ENCODE results near the gene NTM. TPM values are rescaled to one million over a fixed set of nuclear protein-coding genes. Genes with fewer than 3 reads are reported as not detected.

The NTM gene
- total and polyA plus RNA-seq, 2 experiments from 2014 or later = 2.2 to 4.9 TPM

DNA sequence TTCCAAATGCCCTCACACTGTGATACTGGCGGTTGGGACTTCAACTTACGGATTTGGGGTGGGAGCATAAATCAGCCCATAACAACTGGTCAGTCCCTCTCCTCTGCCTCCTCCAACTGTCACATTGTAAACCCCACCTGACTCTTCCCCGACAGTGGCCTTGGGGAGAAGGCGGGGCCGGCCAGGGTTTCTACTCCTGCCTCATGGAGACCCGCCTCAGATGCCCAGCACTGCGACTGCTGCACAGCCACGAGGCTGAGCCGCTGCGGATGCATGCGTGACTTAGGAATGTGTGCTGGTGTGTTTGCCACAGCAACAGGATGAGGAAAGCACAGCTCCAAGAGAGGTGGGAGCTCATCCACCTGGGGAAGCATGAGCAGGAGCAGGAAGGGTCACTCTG, 914.2 kb downstream of the NTM start:
- DNase-seq (ENCODE audit: low spot score) = no peak
- Histone ChIP-seq H3K36me3 (replicated peaks; ENCODE audit: insufficient read depth, low read depth) (no peaks in the 10 kb centered on the region), H2AFZ (no peak overlapping the region), H3K27me3 (no peaks in the 10 kb centered on the region), H4K20me1 (ENCODE audit: insufficient read depth, poor library complexity, severe bottlenecking) (no peaks in the 10 kb centered on the region), H3K4me1 (ENCODE audit: insufficient read depth) (no peaks in the 10 kb centered on the region), H3K27ac (no peak overlapping the region), H3K4me2 (no peak overlapping the region), H3K4me3 (no peak overlapping the region), H3K9me2 (replicated peaks; ENCODE audit: insufficient read depth) (no peaks in the 10 kb centered on the region), H3K9me3 (ENCODE audit: low read depth) (no peaks in the 10 kb centered on the region), H3K79me2 (no peaks in the 10 kb centered on the region)
- 92% methylated on average over 11 of the region's 11 CpGs for WGBS (ENCODE audit: low lambda C conversion rate, missing lambda C conversion rate)
- TF ChIP-seq EZH2 (IDR thresholded peaks at IDR 0.05; ENCODE audit: borderline replicate concordance) = no peak

DNA sequence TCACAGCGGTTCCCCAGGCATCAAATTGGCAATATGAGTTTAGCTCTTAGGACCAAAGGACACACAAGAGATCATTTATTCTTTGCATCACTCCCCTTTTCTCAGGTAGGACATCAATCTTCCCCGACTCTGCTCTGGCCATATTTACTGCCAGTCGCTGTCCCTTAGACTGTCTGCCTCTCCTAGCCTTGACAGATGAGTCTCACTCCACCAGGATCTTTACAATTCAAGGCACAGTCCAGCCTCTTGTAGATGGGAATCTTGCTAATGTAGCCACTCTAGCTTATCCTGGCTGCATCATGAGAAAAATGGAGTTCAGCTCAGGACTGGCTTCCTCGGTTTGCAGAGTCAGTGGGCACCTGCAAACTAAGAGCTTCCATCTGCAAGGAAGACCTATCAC, 915.2 kb downstream of the NTM start:
- H3K27ac ChIP-seq = no peak overlapping the region
- H3K4me3 ChIP-seq = no peak overlapping the region
- H4K20me1 ChIP-seq (ENCODE audit: insufficient read depth, poor library complexity, severe bottlenecking) = no peaks in the 10 kb centered on the region
- H2AFZ ChIP-seq = no peak overlapping the region
- H3K4me2 ChIP-seq = no peak overlapping the region
- DNase-seq (ENCODE audit: low spot score) = no peak
- H3K9me3 ChIP-seq (ENCODE audit: low read depth) = no peaks in the 10 kb centered on the region
- H3K9me2 ChIP-seq (replicated peaks; ENCODE audit: insufficient read depth) = no peaks in the 10 kb centered on the region
- H3K4me1 ChIP-seq (ENCODE audit: insufficient read depth) = no peaks in the 10 kb centered on the region
- 92% methylated on average over 4 of the region's 4 CpGs for WGBS (ENCODE audit: low lambda C conversion rate, missing lambda C conversion rate)
- H3K27me3 ChIP-seq = no peaks in the 10 kb centered on the region
- TF ChIP-seq CTCF (IDR thresholded peaks at IDR 0.05; ENCODE audit: poor library complexity) = no peak
- no peak for TF ChIP-seq EZH2phosphoT487 (IDR thresholded peaks at IDR 0.05; ENCODE audit: low read depth, severe bottlenecking, unreplicated experiment)
- TF ChIP-seq EZH2 (IDR thresholded peaks at IDR 0.05; ENCODE audit: borderline replicate concordance) = no peak
- H3K79me2 ChIP-seq = no peaks in the 10 kb centered on the region
- H3K36me3 ChIP-seq (replicated peaks; ENCODE audit: insufficient read depth, low read depth) = no peaks in the 10 kb centered on the region

GRCh38 chr11:132286106-132286505, 915.7 kb downstream of the NTM start:
- DNase-seq (ENCODE audit: low spot score) = no peak
- no peak overlapping the region for H3K4me3 ChIP-seq
- no peaks in the 10 kb centered on the region for H3K36me3 ChIP-seq (replicated peaks; ENCODE audit: insufficient read depth, low read depth)
- H3K9me2 ChIP-seq (replicated peaks; ENCODE audit: insufficient read depth) = no peaks in the 10 kb centered on the region
- H3K4me2 ChIP-seq = no peak overlapping the region
- H4K20me1 ChIP-seq (ENCODE audit: insufficient read depth, poor library complexity, severe bottlenecking) = no peaks in the 10 kb centered on the region
- H3K27ac ChIP-seq = no peak overlapping the region
- WGBS (ENCODE audit: low lambda C conversion rate, missing lambda C conversion rate) = 88% methylated on average over 3 of the region's 3 CpGs
- no peaks in the 10 kb centered on the region for H3K4me1 ChIP-seq (ENCODE audit: insufficient read depth)
- H2AFZ ChIP-seq = no peak overlapping the region
- no peaks in the 10 kb centered on the region for H3K27me3 ChIP-seq
- no peaks in the 10 kb centered on the region for H3K79me2 ChIP-seq
- H3K9me3 ChIP-seq (ENCODE audit: low read depth) = no peaks in the 10 kb centered on the region
- TF ChIP-seq EZH2 (IDR thresholded peaks at IDR 0.05; ENCODE audit: borderline replicate concordance) = no peak
- TF ChIP-seq CTCF (IDR thresholded peaks at IDR 0.05; ENCODE audit: poor library complexity) = no peak
- TF ChIP-seq EZH2phosphoT487 (IDR thresholded peaks at IDR 0.05; ENCODE audit: low read depth, severe bottlenecking, unreplicated experiment) = no peak

GRCh38 chr11:132288036-132288435, 917.6 kb downstream of the NTM start:
- WGBS (ENCODE audit: low lambda C conversion rate, missing lambda C conversion rate) = 86% methylated on average over 3 of the region's 3 CpGs
- Histone ChIP-seq H3K9me2 (replicated peaks; ENCODE audit: insufficient read depth) (no peaks in the 10 kb centered on the region), H3K36me3 (replicated peaks; ENCODE audit: insufficient read depth, low read depth) (no peaks in the 10 kb centered on the region), H2AFZ (no peak overlapping the region), H3K27me3 (no peaks in the 10 kb centered on the region), H3K4me2 (no peak overlapping the region), H3K4me3 (no peak overlapping the region), H3K9me3 (ENCODE audit: low read depth) (no peaks in the 10 kb centered on the region), H3K27ac (no peak overlapping the region), H3K79me2 (no peaks in the 10 kb centered on the region), H4K20me1 (ENCODE audit: insufficient read depth, poor library complexity, severe bottlenecking) (no peaks in the 10 kb centered on the region), H3K4me1 (ENCODE audit: insufficient read depth) (no peaks in the 10 kb centered on the region)
- TF ChIP-seq CTCF (IDR thresholded peaks at IDR 0.05; ENCODE audit: poor library complexity) (no peak), EZH2 (IDR thresholded peaks at IDR 0.05; ENCODE audit: borderline replicate concordance) (no peak), EZH2phosphoT487 (IDR thresholded peaks at IDR 0.05; ENCODE audit: low read depth, severe bottlenecking, unreplicated experiment) (no peak)
- no peak for DNase-seq (ENCODE audit: low spot score)

Measured in hepatocyte (in vitro differentiated cells).